Smooth muscle cell (in vitro differentiated cells): ENCODE measurements around the gene AATK. TPM values are rescaled to one million over a fixed set of nuclear protein-coding genes. Genes with fewer than 3 reads are reported as not detected.

Source experiments
- DNase-seq: peaks from one replicate; lab custom pipeline; 2025; ENCODE audit not compliant: unreplicated experiment; lab: John Stamatoyannopoulos, UW
- H2AFZ ChIP-seq: fragments of 200-600 bp; sonication (generic); 2 replicates; pipeline ENCODE4 v1.6.0; 2016; ENCODE audit warnings: antibody characterized with exemption, low read depth, mild to moderate bottlenecking
- H3F3A ChIP-seq: fragments of 200-600 bp; sonication (generic); 2 replicates; pipeline ENCODE4 v1.6.0; 2017; ENCODE audit warnings: antibody characterized with exemption, low read depth
- H3K27ac ChIP-seq: fragments of 200-600 bp; sonication (generic); 2 replicates; pipeline ENCODE4 v1.5.1; 2016; ENCODE audit warnings: low read depth, mild to moderate bottlenecking
- H3K27me3 ChIP-seq: fragments of 200-600 bp; sonication (generic); 2 replicates; pipeline ENCODE4 v1.6.1; 2016; ENCODE audit warnings: low read depth, mild to moderate bottlenecking
- H3K36me3 ChIP-seq: fragments of 200-600 bp; sonication (generic); 2 replicates; pipeline ENCODE4 v1.5.1; 2016; ENCODE audit warnings: low read depth
- H3K4me1 ChIP-seq: fragments of 200-600 bp; sonication (generic); 2 replicates; pipeline ENCODE4 v1.5.1; 2016; ENCODE audit warnings: low read depth
- H3K4me2 ChIP-seq: fragments of 200-600 bp; sonication (generic); 2 replicates; pipeline ENCODE4 v1.6.0; 2016; ENCODE audit warnings: mild to moderate bottlenecking
- H3K4me3 ChIP-seq: fragments of 200-600 bp; sonication (generic); 2 replicates; pipeline ENCODE4 v1.5.1; 2016; ENCODE audit warnings: mild to moderate bottlenecking
- H3K79me2 ChIP-seq: fragments of 200-600 bp; sonication (generic); 2 replicates; pipeline ENCODE4 v1.6.0; 2016; ENCODE audit warnings: low read depth, mild to moderate bottlenecking
- H3K9ac ChIP-seq: fragments of 200-600 bp; sonication (generic); 2 replicates; pipeline ENCODE4 v1.6.0; 2016; ENCODE audit warnings: low read depth
- H3K9me3 ChIP-seq: fragments of 200-600 bp; sonication (generic); replicated peaks from 2 replicates; pipeline ENCODE4 v1.5.1; 2016; ENCODE audit warnings: low read depth
- H4K20me1 ChIP-seq: fragments of 200-600 bp; sonication (generic); 2 replicates; pipeline ENCODE4 v1.6.0; 2016; ENCODE audit warnings: low read depth
- CTCF ChIP-seq: fragments of 200-600 bp; sonication (generic); IDR thresholded peaks from 2 replicates; pipeline ENCODE4 v1.5.1; 2017; ENCODE audit warnings: borderline replicate concordance, mild to moderate bottlenecking, antibody characterized with exemption; ENCODE audit not compliant: insufficient read depth, poor library complexity, severe bottlenecking
- whole genome bisulfite sequencing: methylation state at CpG from one replicate; pipeline ENCODE4 v1.1.7; 2016; ENCODE audit warnings: low lambda C conversion rate; 5-methylcytosine and 5-hydroxymethylcytosine counted together
- polyA plus RNA-seq: library from polyadenylated mRNA; unstranded; fragments of >200 nt; fragmentation: Nextera tagmentation; extraction: Ambion mirVana; gene quantifications from 2 replicates; pipeline ENCODE4 v1.2.1, GENCODE V29; 2016
- total RNA-seq: library from RNA; depleted of rRNA; stranded (reverse); fragments of >200 nt; gene quantifications from 2 replicates; pipeline ENCODE4 v1.2.3, GENCODE V29; 2014

Gene AATK
- total and polyA plus RNA-seq, 2 experiments from 2014 or later = 0.61 to 0.67 TPM

DNA sequence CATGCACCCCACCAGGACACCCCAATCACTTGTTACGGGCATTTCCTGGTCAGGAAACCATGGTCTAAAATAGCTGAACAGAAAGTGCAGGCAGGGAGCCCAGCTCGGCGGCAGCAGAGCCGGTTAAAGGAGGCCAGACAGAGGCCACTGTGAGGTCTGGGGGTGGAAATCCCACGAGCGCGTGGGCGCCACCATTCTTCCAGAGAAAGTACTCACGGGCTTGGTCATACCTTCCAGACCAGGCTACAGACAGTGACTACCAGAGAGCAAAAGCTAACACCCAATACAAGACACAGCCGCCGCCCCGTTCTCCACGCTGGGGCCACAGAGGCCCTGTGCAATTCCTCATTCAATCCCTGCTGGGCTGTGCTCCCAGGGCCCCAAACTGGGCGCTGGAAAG lies 44.8 kb upstream of the AATK start:
- H3K27ac ChIP-seq = no peak overlapping the region

GRCh38 chr17:81210466-81210865 lies 44.4 kb upstream of the AATK start:
- no peak overlapping the region for H3K4me2 ChIP-seq
- no peaks in the 10 kb centered on the region for H3F3A ChIP-seq
- TF ChIP-seq CTCF = no peak
- H3K27ac ChIP-seq = no peak overlapping the region
- no peaks in the 10 kb centered on the region for H3K79me2 ChIP-seq
- H3K9ac ChIP-seq = no peak overlapping the region
- H3K27me3 ChIP-seq = no peaks in the 10 kb centered on the region
- H3K4me3 ChIP-seq = no peak overlapping the region
- no peaks in the 10 kb centered on the region for H3K36me3 ChIP-seq
- H4K20me1 ChIP-seq = peaks cover 12% of the 10 kb centered on the region
- 98% methylated on average over 10 of the region's 10 CpGs for WGBS
- DNase-seq = no peak
- no peaks in the 10 kb centered on the region for H3K9me3 ChIP-seq
- H2AFZ ChIP-seq = no peak overlapping the region
- H3K4me1 ChIP-seq = no peaks in the 10 kb centered on the region

More for the DNA sequence above, 44.8 kb upstream of the AATK start:
- no peak overlapping the region for H3K9ac ChIP-seq
- no peaks in the 10 kb centered on the region for H3K27me3 ChIP-seq
- H3K4me1 ChIP-seq = no peaks in the 10 kb centered on the region
- no peak overlapping the region for H2AFZ ChIP-seq
- H3K4me3 ChIP-seq = no peak overlapping the region
- H3K9me3 ChIP-seq = no peaks in the 10 kb centered on the region
- no peaks in the 10 kb centered on the region for H3K79me2 ChIP-seq
- H3F3A ChIP-seq = no peaks in the 10 kb centered on the region
- TF ChIP-seq CTCF = no peak
- H4K20me1 ChIP-seq = peaks cover 12% of the 10 kb centered on the region
- DNase-seq = no peak
- WGBS = 64% methylated on average over 14 of the region's 14 CpGs
- H3K36me3 ChIP-seq = no peaks in the 10 kb centered on the region
- no peak overlapping the region for H3K4me2 ChIP-seq

- H3K27me3 ChIP-seq = no peaks in the 10 kb centered on the region
- no peak for TF ChIP-seq CTCF
- H3K9me3 ChIP-seq = no peaks in the 10 kb centered on the region
- H3F3A ChIP-seq = no peaks in the 10 kb centered on the region
- no peak overlapping the region for H3K9ac ChIP-seq
- DNase-seq = no peak
- H3K79me2 ChIP-seq = no peaks in the 10 kb centered on the region
- H2AFZ ChIP-seq = no peak overlapping the region
- no peak overlapping the region for H3K27ac ChIP-seq
- over 99% methylated on average over 14 of the region's 16 CpGs for WGBS
- no peaks in the 10 kb centered on the region for H3K36me3 ChIP-seq
- peaks cover 12% of the 10 kb centered on the region for H4K20me1 ChIP-seq
- H3K4me2 ChIP-seq = no peak overlapping the region
- H3K4me1 ChIP-seq = no peaks in the 10 kb centered on the region
- H3K4me3 ChIP-seq = no peak overlapping the region
These were observed 43.1 kb upstream of the AATK start for GRCh38 chr17:81209141-81209540.

GRCh38 chr17:81208651-81209050 lies 42.6 kb upstream of the AATK start:
- H3K9ac ChIP-seq = no peak overlapping the region

More at GRCh38 chr17:81208651-81209050, 42.6 kb upstream of the AATK start:
- Histone ChIP-seq H2AFZ (no peak overlapping the region), H3K4me3 (no peak overlapping the region), H3K4me1 (no peaks in the 10 kb centered on the region), H3K4me2 (no peak overlapping the region), H4K20me1 (peaks cover 12% of the 10 kb centered on the region), H3K27ac (no peak overlapping the region), H3K36me3 (no peaks in the 10 kb centered on the region), H3K9me3 (no peaks in the 10 kb centered on the region), H3F3A (no peaks in the 10 kb centered on the region), H3K79me2 (no peaks in the 10 kb centered on the region), H3K27me3 (no peaks in the 10 kb centered on the region)
- no peak for TF ChIP-seq CTCF
- 97% methylated on average over 9 of the region's 10 CpGs for WGBS
- no peak for DNase-seq
